A549 (cell line): ENCODE measurements around the gene FBLN1.
"Not testable (repeated sequence)": the region's sequence is repeated elsewhere in the genome, so short reads cannot be mapped to it uniquely, and the experiment has no call there.

ENCODE experiments used
- CBX2 ChIP-seq: fragments of 200-600 bp; sonication (generic); IDR thresholded peaks from 2 replicates; pipeline ENCODE4 v1.6.1; 2016; ENCODE audit warnings: low read depth, mild to moderate bottlenecking, borderline replicate concordance
- CEBPB ChIP-seq, 2 experiments: fragments of >200 bp in 1 of 2; sonication (Bioruptor Twin) in 1 of 2; formaldehyde crosslinking in 1 of 2; IDR thresholded peaks; 2 replicates each; pipeline ENCODE4 v1.6.1; 2012 to 2016
- CTCF ChIP-seq: fragments of >200 bp; sonication (Bioruptor Twin); formaldehyde crosslinking; IDR thresholded peaks from 3 replicates; pipeline ENCODE4 v1.5.1; 2016
- EHMT2 ChIP-seq: fragments of 200-600 bp; sonication (generic); IDR thresholded peaks from 2 replicates; pipeline ENCODE4 v1.6.1; 2016; ENCODE audit warnings: antibody characterized with exemption, low read depth, mild to moderate bottlenecking, moderate library complexity
- ELK1 ChIP-seq: fragments of 150-350 bp; IDR thresholded peaks from 2 replicates; pipeline ENCODE4 v1.6.1; 2014; ENCODE audit warnings: low read depth, mild to moderate bottlenecking, low read length
- MAX ChIP-seq: IDR thresholded peaks from 2 replicates; pipeline ENCODE4 v1.6.1; 2012
- POLR2A ChIP-seq: IDR thresholded peaks from 2 replicates; pipeline ENCODE4 v1.6.1; 2012; ENCODE audit warnings: mild to moderate bottlenecking, low read length
- REST ChIP-seq: fragments of 200-600 bp; sonication (generic); IDR thresholded peaks from 2 replicates; pipeline ENCODE4 v1.6.1; 2016; ENCODE audit warnings: antibody characterized with exemption, mild to moderate bottlenecking, moderate library complexity

GRCh38 chr22:45535835-45536234 is 33.2 kb downstream of the FBLN1 start:
- TF ChIP-seq CBX2; CTCF; POLR2A; CEBPB (IDR thresholded peaks at IDR 0.05); REST; ELK1; MAX; EHMT2: not testable (repeated sequence)
